ENCODE data around the gene ACOT7.

DNA sequence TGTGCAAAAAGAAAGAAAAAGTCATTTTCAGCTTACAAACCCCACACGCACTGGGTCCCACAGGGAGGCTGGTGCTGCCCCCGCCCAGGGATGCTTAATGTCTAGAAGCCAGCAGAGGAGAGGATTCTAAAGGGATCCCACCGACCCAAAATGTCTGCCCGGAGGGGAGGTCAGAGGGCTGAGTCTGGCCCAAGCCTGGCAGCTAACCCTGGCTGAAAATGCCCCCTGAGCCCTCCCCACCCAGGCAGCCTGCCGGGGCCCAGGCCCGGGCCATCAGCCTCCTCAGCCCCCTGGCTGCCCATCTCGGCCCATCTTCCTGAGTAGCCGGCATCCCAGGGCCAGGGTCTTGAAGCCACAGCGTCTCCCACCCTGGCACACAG, 33.5 kb downstream of the ACOT7 start:
- TF ChIP-seq, protein P1, sequence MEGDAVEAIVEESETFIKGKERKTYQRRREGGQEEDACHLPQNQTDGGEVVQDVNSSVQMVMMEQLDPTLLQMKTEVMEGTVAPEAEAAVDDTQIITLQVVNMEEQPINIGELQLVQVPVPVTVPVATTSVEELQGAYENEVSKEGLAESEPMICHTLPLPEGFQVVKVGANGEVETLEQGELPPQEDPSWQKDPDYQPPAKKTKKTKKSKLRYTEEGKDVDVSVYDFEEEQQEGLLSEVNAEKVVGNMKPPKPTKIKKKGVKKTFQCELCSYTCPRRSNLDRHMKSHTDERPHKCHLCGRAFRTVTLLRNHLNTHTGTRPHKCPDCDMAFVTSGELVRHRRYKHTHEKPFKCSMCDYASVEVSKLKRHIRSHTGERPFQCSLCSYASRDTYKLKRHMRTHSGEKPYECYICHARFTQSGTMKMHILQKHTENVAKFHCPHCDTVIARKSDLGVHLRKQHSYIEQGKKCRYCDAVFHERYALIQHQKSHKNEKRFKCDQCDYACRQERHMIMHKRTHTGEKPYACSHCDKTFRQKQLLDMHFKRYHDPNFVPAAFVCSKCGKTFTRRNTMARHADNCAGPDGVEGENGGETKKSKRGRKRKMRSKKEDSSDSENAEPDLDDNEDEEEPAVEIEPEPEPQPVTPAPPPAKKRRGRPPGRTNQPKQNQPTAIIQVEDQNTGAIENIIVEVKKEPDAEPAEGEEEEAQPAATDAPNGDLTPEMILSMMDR (conservative IDR thresholded peaks at IDR 0.05) = no peak
- no peak for TF ChIP-seq EZH2 (IDR thresholded peaks at IDR 0.05; ENCODE audit: low read depth)
